Liver (tissue), 9 donors: ENCODE measurements around the gene HDGFL3. TPM values are rescaled to one million over a fixed set of nuclear protein-coding genes. Genes with fewer than 3 reads are reported as not detected.

ENCODE experiments used
- DNase-seq: peaks from one replicate; pipeline ENCODE4 v3.0.0-alpha.2; 2017; ENCODE audit warnings: low spot score
- H3K27ac ChIP-seq, 2 donors: one replicate each; pipeline ENCODE4 v1.7.0; 2013; ENCODE audit warnings: inconsistent platforms in 2 of 2, low read length in 2 of 2, control low read depth in 1 of 2, low read depth in 1 of 2, mild to moderate bottlenecking in 1 of 2
- H3K27me3 ChIP-seq, 4 donors: one replicate each; pipeline versions ENCODE4 v1.6.1 to v1.7.0; 2013; ENCODE audit warnings: low read length in 3 of 4, inconsistent platforms in 1 of 4, mild to moderate bottlenecking in 1 of 4, moderate library complexity in 1 of 4; ENCODE audit not compliant: control insufficient read depth in 4 of 4, insufficient read depth in 4 of 4
- H3K36me3 ChIP-seq, 4 donors: one replicate each; pipeline versions ENCODE4 v1.6.1 to v1.7.0; 2013; ENCODE audit warnings: low read length in 3 of 4, mild to moderate bottlenecking in 3 of 4, low read depth in 1 of 4, moderate library complexity in 1 of 4; ENCODE audit not compliant: control insufficient read depth in 4 of 4, insufficient read depth in 3 of 4
- H3K4me1 ChIP-seq, 4 donors: one replicate each; pipeline versions ENCODE4 v1.6.1 to v1.7.0; 2013; ENCODE audit warnings: low read length in 3 of 4, mild to moderate bottlenecking in 3 of 4, moderate library complexity in 1 of 4; ENCODE audit not compliant: control insufficient read depth in 4 of 4, insufficient read depth in 4 of 4
- H3K4me3 ChIP-seq, 3 donors: one replicate each; pipeline versions ENCODE4 v1.6.1 to v1.7.0; 2013; ENCODE audit warnings: low read length in 3 of 3, control low read depth in 1 of 3, low read depth in 1 of 3, mild to moderate bottlenecking in 1 of 3
- H3K9ac ChIP-seq, 2 donors: one replicate each; pipeline ENCODE4 v1.7.0; 2013; ENCODE audit warnings: low read length in 2 of 2, mild to moderate bottlenecking in 2 of 2, moderate library complexity in 2 of 2, control low read depth in 1 of 2, low read depth in 1 of 2
- H3K9me3 ChIP-seq, 4 donors: one replicate each; pipeline versions ENCODE4 v1.6.1 to v1.7.0; 2013; ENCODE audit warnings: low read length in 3 of 4; ENCODE audit not compliant: control insufficient read depth in 4 of 4
- FOXA1 ChIP-seq: IDR thresholded peaks from 2 replicates; pipeline ENCODE4 v1.6.1; 2016; ENCODE audit warnings: antibody characterized with exemption
- FOXA2 ChIP-seq: IDR thresholded peaks from 2 replicates; pipeline ENCODE4 v1.6.1; 2016; ENCODE audit warnings: antibody characterized with exemption
- GABPA ChIP-seq, 2 donors: IDR thresholded peaks in 1 of 2; conservative IDR thresholded peaks in 1 of 2; 2 replicates each; pipeline ENCODE4 v1.6.1; 2016; ENCODE audit warnings: antibody characterized with exemption in 2 of 2, mild to moderate bottlenecking in 1 of 2, moderate library complexity in 1 of 2
- HNF4A ChIP-seq, 2 donors: conservative IDR thresholded peaks; 2 replicates each; pipeline ENCODE4 v1.6.1; 2016; ENCODE audit warnings: antibody characterized with exemption in 2 of 2, mild to moderate bottlenecking in 2 of 2
- HNF4G ChIP-seq: IDR thresholded peaks from 2 replicates; pipeline ENCODE4 v1.6.1; 2016; ENCODE audit warnings: antibody characterized with exemption
- JUND ChIP-seq, 2 donors: IDR thresholded peaks; 2 replicates each; pipeline ENCODE4 v1.6.1; 2016; ENCODE audit warnings: antibody characterized with exemption in 2 of 2
- NR2F2 ChIP-seq: IDR thresholded peaks from 2 replicates; pipeline ENCODE4 v1.6.1; 2016; ENCODE audit warnings: antibody characterized with exemption
- RAD21 ChIP-seq, 2 donors: IDR thresholded peaks; 2 replicates each; pipeline ENCODE4 v1.6.1; 2016; ENCODE audit warnings: antibody characterized with exemption in 2 of 2, mild to moderate bottlenecking in 2 of 2
- RXRA ChIP-seq, 2 donors: IDR thresholded peaks; 2 replicates each; pipeline ENCODE4 v1.6.1; 2017 to 2018; ENCODE audit warnings: antibody characterized with exemption in 2 of 2, mild to moderate bottlenecking in 1 of 2
- SP1 ChIP-seq: IDR thresholded peaks from 2 replicates; pipeline ENCODE4 v1.6.1; 2018; ENCODE audit warnings: antibody characterized with exemption, mild to moderate bottlenecking
- TAF1 ChIP-seq: conservative IDR thresholded peaks from 2 replicates; pipeline ENCODE4 v1.6.1; 2016; ENCODE audit warnings: antibody characterized with exemption, mild to moderate bottlenecking
- YY1 ChIP-seq: IDR thresholded peaks from 2 replicates; pipeline ENCODE4 v1.6.1; 2016; ENCODE audit warnings: antibody characterized with exemption, mild to moderate bottlenecking
- WGBS: extraction: QIAGEN DNeasy Blood & Tissue Kit; methylation state at CpG from one replicate; pipeline ENCODE4 v1.1.7; 2013; 5-methylcytosine and 5-hydroxymethylcytosine counted together
- polyA plus RNA-seq, 2 donors: library from polyadenylated mRNA; stranded (reverse) in 1 of 2; unstranded in 1 of 2; fragments of 200-250 nt in 1 of 2; fragments of >200 nt in 1 of 2; fragmentation: Nextera tagmentation in 1 of 2; extraction: Ambion mirVana in 1 of 2; gene quantifications; one replicate each; pipeline versions ENCODE4 v1.2.1 to v1.2.3, GENCODE V29; 2013 to 2015
- total RNA-seq, 2 donors: library from RNA; depleted of rRNA; stranded (reverse); fragments of >200 nt; gene quantifications; one replicate each; pipeline ENCODE4 v1.2.3, GENCODE V29; 2014
- TF ChIP-seq, protein P1 (sequence below): fragments of 150-350 bp; IDR thresholded peaks from 2 replicates; pipeline ENCODE4 v1.5.1; 2017; ENCODE audit warnings: improper control_type of control experiment, low read depth, low read length; ENCODE audit not compliant: missing input control
- TF ChIP-seq, protein P2 (sequence below): IDR thresholded peaks from 2 replicates; pipeline ENCODE4 v1.6.1; 2016; ENCODE audit warnings: antibody characterized with exemption
- TF ChIP-seq, protein P3 (sequence below): IDR thresholded peaks from 2 replicates; pipeline ENCODE4 v1.6.1; 2016; ENCODE audit warnings: antibody characterized with exemption, mild to moderate bottlenecking
- donor health status: healthy.
- donor health status: healthy.
- donor health status: healthy.
- donor health status: healthy.
- donor health status: healthy.

HDGFL3 gene
- total and polyA plus RNA-seq, 4 donors: 0.44 to 3.5 (median 1.0) TPM

DNA sequence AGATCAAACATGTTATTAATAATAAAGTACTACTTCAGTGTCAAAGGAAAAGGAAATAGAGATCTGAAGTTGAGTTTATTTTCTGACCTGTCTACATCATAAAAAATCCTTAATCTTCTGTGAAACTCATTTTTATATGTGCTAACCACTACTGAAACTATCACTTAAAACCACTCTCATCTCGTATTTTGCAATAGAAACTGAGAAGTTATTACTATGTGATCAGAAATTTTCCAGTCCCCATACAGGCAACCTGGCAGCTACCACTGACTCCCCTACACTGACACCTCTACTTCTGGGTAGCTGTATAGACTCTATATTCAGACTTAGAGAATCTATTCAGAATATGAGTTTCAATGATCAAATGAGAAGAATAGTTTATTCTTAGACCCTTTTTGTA lies 8.3 kb downstream of the HDGFL3 start:
- Histone ChIP-seq H3K36me3 (no peaks in the 10 kb centered on the region), H3K4me3 (no peak overlapping the region), H3K9me3 (no peaks in the 10 kb centered on the region), H3K9ac (no peak overlapping the region), H3K27me3 (peaks cover 0 to 3% (median 1%) of the 10 kb centered on the region in 4 donors), H3K4me1 (no peaks in the 10 kb centered on the region), H3K27ac (no peak overlapping the region)
- TF ChIP-seq, protein P1, sequence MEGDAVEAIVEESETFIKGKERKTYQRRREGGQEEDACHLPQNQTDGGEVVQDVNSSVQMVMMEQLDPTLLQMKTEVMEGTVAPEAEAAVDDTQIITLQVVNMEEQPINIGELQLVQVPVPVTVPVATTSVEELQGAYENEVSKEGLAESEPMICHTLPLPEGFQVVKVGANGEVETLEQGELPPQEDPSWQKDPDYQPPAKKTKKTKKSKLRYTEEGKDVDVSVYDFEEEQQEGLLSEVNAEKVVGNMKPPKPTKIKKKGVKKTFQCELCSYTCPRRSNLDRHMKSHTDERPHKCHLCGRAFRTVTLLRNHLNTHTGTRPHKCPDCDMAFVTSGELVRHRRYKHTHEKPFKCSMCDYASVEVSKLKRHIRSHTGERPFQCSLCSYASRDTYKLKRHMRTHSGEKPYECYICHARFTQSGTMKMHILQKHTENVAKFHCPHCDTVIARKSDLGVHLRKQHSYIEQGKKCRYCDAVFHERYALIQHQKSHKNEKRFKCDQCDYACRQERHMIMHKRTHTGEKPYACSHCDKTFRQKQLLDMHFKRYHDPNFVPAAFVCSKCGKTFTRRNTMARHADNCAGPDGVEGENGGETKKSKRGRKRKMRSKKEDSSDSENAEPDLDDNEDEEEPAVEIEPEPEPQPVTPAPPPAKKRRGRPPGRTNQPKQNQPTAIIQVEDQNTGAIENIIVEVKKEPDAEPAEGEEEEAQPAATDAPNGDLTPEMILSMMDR: no peak
- TF ChIP-seq RAD21 (IDR thresholded peaks at IDR 0.05) (no peak), FOXA1 (no peak), RXRA (IDR thresholded peaks at IDR 0.05) (no peak), FOXA2 (no peak), NR2F2 (no peak), GABPA (IDR thresholded peaks at IDR 0.05 in 1 of 2, conservative IDR thresholded peaks at IDR 0.05 in 1 of 2) (no peak)
- TF ChIP-seq, protein P2, sequence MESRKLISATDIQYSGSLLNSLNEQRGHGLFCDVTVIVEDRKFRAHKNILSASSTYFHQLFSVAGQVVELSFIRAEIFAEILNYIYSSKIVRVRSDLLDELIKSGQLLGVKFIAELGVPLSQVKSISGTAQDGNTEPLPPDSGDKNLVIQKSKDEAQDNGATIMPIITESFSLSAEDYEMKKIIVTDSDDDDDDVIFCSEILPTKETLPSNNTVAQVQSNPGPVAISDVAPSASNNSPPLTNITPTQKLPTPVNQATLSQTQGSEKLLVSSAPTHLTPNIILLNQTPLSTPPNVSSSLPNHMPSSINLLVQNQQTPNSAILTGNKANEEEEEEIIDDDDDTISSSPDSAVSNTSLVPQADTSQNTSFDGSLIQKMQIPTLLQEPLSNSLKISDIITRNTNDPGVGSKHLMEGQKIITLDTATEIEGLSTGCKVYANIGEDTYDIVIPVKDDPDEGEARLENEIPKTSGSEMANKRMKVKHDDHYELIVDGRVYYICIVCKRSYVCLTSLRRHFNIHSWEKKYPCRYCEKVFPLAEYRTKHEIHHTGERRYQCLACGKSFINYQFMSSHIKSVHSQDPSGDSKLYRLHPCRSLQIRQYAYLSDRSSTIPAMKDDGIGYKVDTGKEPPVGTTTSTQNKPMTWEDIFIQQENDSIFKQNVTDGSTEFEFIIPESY: no peak
- no peak for DNase-seq
- 69% methylated on average over 1 of the region's 1 CpG for WGBS

DNA sequence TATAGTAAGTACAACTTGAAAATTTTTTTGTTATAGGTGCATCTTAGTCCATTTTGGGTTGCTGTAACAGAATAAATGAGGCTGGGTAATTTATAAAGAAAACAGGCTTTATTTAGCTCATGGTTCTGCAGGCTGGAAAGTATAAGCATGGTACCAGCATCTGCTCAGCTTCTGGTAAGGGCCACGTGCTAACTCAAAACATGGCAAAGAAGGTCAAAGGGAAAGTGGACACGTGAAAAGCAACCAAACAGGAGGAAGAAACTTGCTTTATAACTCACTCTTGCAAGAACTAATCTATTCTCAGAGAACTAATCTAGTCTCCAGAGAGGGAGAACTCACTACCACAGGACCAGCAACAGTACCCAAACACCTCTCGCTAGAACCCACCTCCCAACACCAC lies 9.1 kb downstream of the HDGFL3 start:
- Histone ChIP-seq H3K9ac (no peak overlapping the region), H3K27ac (no peak overlapping the region), H3K9me3 (no peaks in the 10 kb centered on the region), H3K27me3 (peaks cover 0 to 3% (median 1%) of the 10 kb centered on the region in 4 donors), H3K36me3 (no peaks in the 10 kb centered on the region), H3K4me1 (no peaks in the 10 kb centered on the region), H3K4me3 (no peak overlapping the region)
- TF ChIP-seq TAF1 (no peak), SP1 (no peak), HNF4G (no peak), JUND (IDR thresholded peaks at IDR 0.05) (no peak), RAD21 (IDR thresholded peaks at IDR 0.05) (no peak), RXRA (IDR thresholded peaks at IDR 0.05) (no peak), YY1 (no peak), HNF4A (conservative IDR thresholded peaks at IDR 0.05) (no peak), GABPA (IDR thresholded peaks at IDR 0.05 in 1 of 2, conservative IDR thresholded peaks at IDR 0.05 in 1 of 2) (no peak), FOXA2 (no peak)
- TF ChIP-seq, protein P1: no peak
- TF ChIP-seq, protein P3, sequence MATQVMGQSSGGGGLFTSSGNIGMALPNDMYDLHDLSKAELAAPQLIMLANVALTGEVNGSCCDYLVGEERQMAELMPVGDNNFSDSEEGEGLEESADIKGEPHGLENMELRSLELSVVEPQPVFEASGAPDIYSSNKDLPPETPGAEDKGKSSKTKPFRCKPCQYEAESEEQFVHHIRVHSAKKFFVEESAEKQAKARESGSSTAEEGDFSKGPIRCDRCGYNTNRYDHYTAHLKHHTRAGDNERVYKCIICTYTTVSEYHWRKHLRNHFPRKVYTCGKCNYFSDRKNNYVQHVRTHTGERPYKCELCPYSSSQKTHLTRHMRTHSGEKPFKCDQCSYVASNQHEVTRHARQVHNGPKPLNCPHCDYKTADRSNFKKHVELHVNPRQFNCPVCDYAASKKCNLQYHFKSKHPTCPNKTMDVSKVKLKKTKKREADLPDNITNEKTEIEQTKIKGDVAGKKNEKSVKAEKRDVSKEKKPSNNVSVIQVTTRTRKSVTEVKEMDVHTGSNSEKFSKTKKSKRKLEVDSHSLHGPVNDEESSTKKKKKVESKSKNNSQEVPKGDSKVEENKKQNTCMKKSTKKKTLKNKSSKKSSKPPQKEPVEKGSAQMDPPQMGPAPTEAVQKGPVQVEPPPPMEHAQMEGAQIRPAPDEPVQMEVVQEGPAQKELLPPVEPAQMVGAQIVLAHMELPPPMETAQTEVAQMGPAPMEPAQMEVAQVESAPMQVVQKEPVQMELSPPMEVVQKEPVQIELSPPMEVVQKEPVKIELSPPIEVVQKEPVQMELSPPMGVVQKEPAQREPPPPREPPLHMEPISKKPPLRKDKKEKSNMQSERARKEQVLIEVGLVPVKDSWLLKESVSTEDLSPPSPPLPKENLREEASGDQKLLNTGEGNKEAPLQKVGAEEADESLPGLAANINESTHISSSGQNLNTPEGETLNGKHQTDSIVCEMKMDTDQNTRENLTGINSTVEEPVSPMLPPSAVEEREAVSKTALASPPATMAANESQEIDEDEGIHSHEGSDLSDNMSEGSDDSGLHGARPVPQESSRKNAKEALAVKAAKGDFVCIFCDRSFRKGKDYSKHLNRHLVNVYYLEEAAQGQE: no peak
- no peak for DNase-seq
- 83% methylated on average over 3 of the region's 3 CpGs for WGBS
